ENCODE data around the gene SIK2.
A peak's percentile ranks its signal among the peaks of the same experiment; 100 is the strongest.
"Not testable (repeated sequence)": the region's sequence is repeated elsewhere in the genome, so short reads cannot be mapped to it uniquely, and the experiment has no call there.

SIK2 gene

DNA sequence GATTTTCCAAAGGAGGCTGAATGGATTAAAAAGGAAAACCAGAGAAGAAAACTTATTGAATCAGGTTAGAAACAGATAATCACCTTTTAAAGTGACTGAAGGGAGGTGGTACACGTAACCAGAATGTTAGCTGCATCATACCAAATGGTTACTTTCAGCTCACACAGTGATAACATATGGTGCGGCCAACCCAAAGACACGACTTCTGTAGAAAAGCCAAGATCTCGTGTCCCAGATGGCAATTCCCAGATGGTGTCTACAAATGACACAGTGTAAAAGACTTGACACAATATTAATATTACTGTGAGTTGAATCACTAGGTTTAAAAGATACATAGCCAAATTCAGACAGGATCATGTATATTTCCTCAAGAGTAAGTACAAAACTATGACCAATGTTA lies 158.8 kb downstream of the SIK2 start:
- DNase-seq (ENCODE audit: low spot score), result no peak

DNA sequence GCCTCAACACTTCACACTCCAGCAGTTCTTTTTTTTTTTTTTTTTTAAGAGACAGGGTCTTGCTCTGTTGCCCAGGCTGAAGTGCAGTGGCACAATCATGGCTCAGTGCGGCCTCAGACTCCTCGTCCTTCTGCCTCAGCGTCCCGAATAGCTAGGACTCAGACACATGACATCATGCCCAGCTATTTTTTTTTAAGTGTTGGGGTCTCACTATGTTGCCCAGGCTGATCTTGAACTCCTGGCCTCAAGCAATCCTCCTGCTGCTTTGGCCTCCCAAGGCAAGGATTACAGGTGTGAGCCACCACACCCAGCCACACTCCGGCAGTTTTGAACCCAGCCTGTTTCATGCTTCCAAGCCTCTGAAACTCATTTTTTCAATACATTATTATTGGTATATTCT lies 160.3 kb downstream of the SIK2 start:
- DNase-seq (ENCODE audit: low spot score), result no peak

DNA sequence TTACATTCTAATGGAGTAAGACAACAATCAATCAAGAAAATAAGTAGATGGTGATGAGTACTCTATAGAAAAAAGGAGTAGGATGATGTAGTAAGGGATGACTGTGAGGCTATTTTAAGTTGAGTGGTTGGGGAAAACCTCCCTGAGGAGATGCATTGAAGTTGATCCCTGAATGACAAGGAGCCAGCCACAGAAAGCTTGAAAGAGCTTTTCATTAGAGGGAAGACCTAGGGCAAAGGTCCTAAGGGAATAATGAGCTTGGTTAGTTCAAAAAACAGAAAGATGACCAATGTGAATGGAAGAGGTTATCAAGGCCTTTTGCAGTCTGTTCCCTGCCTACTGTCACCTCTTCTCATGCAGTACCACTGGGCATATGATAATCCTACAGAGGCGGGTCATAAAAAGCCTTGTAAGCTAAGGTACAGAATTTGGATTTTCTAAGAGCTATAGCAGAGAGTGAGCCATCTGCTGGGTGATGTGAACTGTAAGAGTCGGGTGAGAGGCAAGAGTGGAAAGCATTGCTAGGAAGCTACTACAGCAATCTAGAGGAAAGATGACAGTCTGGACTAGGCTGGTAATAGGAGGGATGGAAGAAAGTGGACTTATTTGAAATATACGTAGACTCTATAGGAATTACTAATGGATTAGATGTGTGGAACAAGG lies 160.9 kb downstream of the SIK2 start:
- DNase-seq (ENCODE audit: low spot score), result peak; percentile 20

- DNase-seq (ENCODE audit: low spot score), result no peak
Measured at GRCh38 chr11:111764621-111765020, 162.4 kb downstream of the SIK2 start.

DNA sequence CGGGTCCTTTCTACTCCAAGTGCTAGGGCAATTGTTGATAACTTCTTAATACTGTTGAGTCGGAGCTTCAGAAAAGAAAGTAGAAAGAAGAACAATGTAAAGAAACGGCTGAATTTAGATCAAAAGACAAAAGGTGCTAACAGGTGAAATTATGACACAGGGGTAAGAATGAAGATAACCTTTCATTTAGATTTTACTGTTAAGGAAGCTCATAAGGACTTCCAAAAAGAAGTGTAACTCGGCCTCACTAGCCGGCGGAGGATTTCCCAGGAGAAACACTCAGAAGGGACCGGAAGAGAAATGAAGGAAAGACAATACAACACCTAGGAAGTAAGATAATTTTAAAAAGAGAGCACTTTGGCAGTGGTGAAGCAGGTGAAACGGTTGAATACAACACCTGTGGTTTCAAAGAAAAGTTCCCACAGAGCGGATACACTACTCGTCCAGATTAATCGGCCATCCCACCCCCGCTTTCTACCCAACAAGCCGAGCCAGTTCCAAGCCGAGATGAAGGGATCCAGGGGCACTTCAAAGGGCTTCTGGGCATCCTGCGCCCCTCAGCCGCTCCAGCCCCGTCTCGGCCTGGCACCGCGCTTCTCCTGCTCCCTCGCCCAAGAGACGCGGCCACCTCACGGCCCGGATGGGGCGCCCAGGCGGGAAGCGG lies 163.2 kb downstream of the SIK2 start:
- DNase-seq (ENCODE audit: low spot score), result no peak

GRCh38 chr11:111765984-111766833 lies 164.0 kb downstream of the SIK2 start, which contains the start of gene PPP2R1B:
Gene PPP2R1B (minus strand): TSS chr11:111766389. CDS start chr11:111766361, 28 bp downstream.
- peak; percentile 87 for DNase-seq (ENCODE audit: low spot score)

GRCh38 chr11:111766834-111767142 lies 164.5 kb downstream of the SIK2 start:
- no peak for DNase-seq (ENCODE audit: low spot score)

- DNase-seq (ENCODE audit: low spot score), result no peak
Measured at GRCh38 chr11:111770581-111771134, 168.4 kb downstream of the SIK2 start.

- DNase-seq (ENCODE audit: low spot score), result not testable (repeated sequence)
Measured at GRCh38 chr11:111771205-111771604, 169.0 kb downstream of the SIK2 start.

DNA sequence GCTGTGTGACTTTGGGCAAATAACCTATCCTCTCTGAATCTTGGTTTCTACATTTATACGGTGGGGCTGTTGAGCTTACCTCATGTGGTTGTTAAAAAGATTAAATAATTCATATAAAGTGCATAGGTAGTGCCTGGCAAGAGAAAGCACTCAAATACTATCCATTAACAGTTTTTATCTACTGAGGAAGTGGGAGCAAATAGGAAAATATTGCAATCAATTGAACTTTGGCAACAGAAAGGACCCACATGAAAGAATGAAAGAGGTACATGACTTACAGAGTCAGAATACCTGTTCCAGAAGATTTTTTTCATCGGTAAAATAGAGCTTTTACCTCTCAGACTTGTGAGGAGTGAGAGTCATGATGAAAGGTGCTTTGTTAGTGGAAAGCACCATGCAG lies 170.3 kb downstream of the SIK2 start:
- DNase-seq (ENCODE audit: low spot score), result no peak

- DNase-seq (ENCODE audit: low spot score), result no peak
Measured at GRCh38 chr11:111774955-111775710, 172.9 kb downstream of the SIK2 start.

GRCh38 chr11:111776398-111777093 lies 174.3 kb downstream of the SIK2 start:
- no peak for DNase-seq (ENCODE audit: low spot score)

DNA sequence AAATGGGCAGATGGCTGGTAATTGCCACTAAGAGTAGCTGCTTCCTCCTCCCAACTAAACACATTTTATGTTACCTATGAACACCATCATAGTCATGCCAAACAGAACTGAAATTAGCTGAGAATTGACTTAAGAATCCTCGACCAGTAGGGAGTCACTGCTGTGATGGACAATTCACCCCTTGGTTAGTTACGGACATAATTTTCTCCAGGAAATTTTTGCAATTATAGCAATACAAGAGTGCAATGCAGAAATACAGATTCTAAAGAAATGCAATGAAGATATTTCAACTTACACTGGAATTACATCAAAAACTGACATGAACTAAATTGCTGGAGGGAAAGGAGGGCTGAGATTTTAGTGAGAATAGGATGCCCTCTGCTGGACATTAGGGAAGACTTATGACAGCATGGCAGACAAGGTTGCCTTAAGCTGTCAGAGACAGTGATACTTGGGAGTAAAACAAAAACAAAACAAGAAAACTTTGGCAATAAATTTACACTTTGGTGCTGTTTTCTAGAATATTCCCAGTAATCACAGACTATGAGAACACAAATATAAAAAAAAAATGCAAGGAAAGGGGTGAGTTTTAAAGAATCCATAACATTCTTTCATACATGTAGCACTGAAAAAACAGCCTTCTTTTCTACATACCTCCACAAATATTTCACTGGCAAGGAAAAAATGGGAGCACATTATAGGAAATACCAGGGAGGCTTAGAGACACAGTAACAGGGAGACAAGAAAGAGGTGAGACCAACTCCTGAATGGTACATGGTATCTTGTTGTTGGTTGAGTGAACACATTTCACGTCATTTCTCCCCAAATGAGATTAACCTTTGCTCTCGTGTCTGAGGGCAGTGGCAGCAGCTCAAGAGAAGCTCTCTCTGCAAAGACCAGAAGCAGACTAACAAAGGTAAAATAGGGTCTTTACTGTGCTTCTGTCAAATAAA lies 175.1 kb downstream of the SIK2 start:
- peak; percentile 32 for DNase-seq (ENCODE audit: low spot score)

DNA sequence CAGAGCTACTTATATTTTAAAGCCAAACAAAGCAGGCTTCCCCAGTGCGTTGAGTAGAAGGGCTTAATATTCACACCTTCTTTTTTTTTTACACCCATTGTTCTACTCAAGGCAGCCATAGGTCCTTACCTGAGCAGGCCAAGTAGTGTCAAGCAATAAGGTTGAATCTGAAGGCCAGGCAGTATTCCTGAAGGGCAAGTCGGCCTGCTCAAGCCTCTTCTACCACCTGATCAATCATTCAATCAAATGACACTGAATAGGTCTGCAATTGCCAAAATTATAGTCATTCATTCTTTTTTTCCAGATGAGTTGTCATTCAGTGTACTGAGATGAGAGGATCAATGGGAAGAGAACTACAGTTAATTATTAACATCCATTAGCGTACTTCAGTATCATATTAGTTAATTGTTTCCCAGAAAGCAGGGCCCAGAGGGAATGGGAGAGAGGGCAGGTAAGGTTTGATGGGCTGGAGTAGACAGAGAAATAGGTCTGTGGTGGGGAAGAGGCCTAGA lies 175.9 kb downstream of the SIK2 start:
- no peak for DNase-seq (ENCODE audit: low spot score)

- DNase-seq (ENCODE audit: low spot score), result no peak
Measured at GRCh38 chr11:111779118-111779517, 176.9 kb downstream of the SIK2 start.
